Upper lobe of left lung (tissue), 4 donors: ENCODE measurements around the gene DOCK10.

Source experiments
- CTCF ChIP-seq, 6 experiments: fragments of 450-650 bp in 4 of 6; fragments of 200-600 bp in 2 of 6; sonication (generic) in 2 of 6; IDR thresholded peaks; one replicate each; pipeline ENCODE4 v1.5.1; 2016 to 2019; ENCODE audit warnings: antibody characterized with exemption in 6 of 6
- EP300 ChIP-seq, 4 donors: sonication (generic); formaldehyde crosslinking; IDR thresholded peaks; one replicate each; pipeline ENCODE4 v1.5.1; 2017; ENCODE audit warnings: antibody characterized with exemption in 4 of 4, control low read depth in 2 of 4
- POLR2A ChIP-seq, 4 donors: fragments of 450-650 bp; IDR thresholded peaks; one replicate each; pipeline ENCODE4 v1.5.1; 2016 to 2017; ENCODE audit warnings: antibody characterized with exemption in 4 of 4, mild to moderate bottlenecking in 2 of 4
- POLR2AphosphoS5 ChIP-seq, 2 donors: sonication (generic); formaldehyde crosslinking; IDR thresholded peaks; one replicate each; pipeline ENCODE4 v1.5.1; 2017; ENCODE audit warnings: antibody characterized with exemption in 2 of 2

- TF ChIP-seq POLR2A (IDR thresholded peaks at IDR 0.05) (no peak), CTCF (IDR thresholded peaks at IDR 0.05) (no peak), EP300 (IDR thresholded peaks at IDR 0.05) (no peak), POLR2AphosphoS5 (IDR thresholded peaks at IDR 0.05) (no peak)
Observed at GRCh38 chr2:224885836-224886547, 156.3 kb downstream of the DOCK10 start.
